Endothelial cell of umbilical vein (primary cell): ENCODE measurements around the gene APOO. TPM values are rescaled to one million over a fixed set of nuclear protein-coding genes. Genes with fewer than 3 reads are reported as not detected.

Experiments
- BruUV-seq: library from RNA; stranded (reverse); fragments of 400-500 nt; replicated peaks from 2 replicates; lab custom pipeline; 2021; lab: Mats Ljungman, UMichigan
- CTCF ChIA-PET: fragments of 300-600, 350-600 bp; sonication (Branson Sonifier 250); formaldehyde crosslinking; loops from one replicate; lab custom pipeline; 2021; ENCODE audit warnings: antibody characterized with exemption, inconsistent platforms; lab: Charles Lee
- POLR2A ChIA-PET: fragments of 300-600, 350-600 bp; sonication (Branson Sonifier 250); formaldehyde crosslinking; loops from one replicate; lab custom pipeline; 2021; ENCODE audit warnings: antibody characterized with exemption, inconsistent platforms; lab: Charles Lee
- DNase-seq: peaks from one replicate; pipeline ENCODE4 v3.0.0-alpha.2; 2011; ENCODE audit warnings: low read depth, low spot score
- FAIRE-seq: peaks from 2 replicates; lab custom pipeline; 2011; peaks lifted over from hg19 to GRCh38; lab: Jason Lieb, UNC
- H2AFZ ChIP-seq: 2 replicates; pipeline ENCODE4 v1.6.0; 2012; ENCODE audit warnings: low read depth, low read length, control low read depth, inconsistent platforms
- H3K27ac ChIP-seq: 2 replicates; pipeline ENCODE4 v1.5.1; 2011; ENCODE audit warnings: low read depth, mild to moderate bottlenecking, control low read depth, low read length, moderate library complexity; ENCODE audit not compliant: insufficient read depth
- H3K27me3 ChIP-seq, 2 experiments: 2 replicates each; pipeline versions ENCODE4 v1.6.0 to v1.6.1; 2011; ENCODE audit warnings: low read length in 2 of 2, mixed read lengths in 1 of 2; ENCODE audit not compliant: control insufficient read depth in 2 of 2, insufficient read depth in 2 of 2
- H3K36me3 ChIP-seq, 2 experiments: 2 replicates in 1 of 2; 3 replicates in 1 of 2; pipeline ENCODE4 v1.5.1; 2011; ENCODE audit warnings: low read length in 2 of 2, mild to moderate bottlenecking in 1 of 2, moderate library complexity in 1 of 2; ENCODE audit not compliant: control insufficient read depth in 2 of 2, insufficient read depth in 2 of 2; ENCODE audit errors: extremely low read depth in 1 of 2
- H3K4me1 ChIP-seq: 3 replicates; pipeline ENCODE4 v1.5.1; 2011; ENCODE audit warnings: mild to moderate bottlenecking, low read length; ENCODE audit not compliant: control insufficient read depth, insufficient read depth; ENCODE audit errors: extremely low read depth
- H3K4me2 ChIP-seq: 2 replicates; pipeline ENCODE4 v1.6.1; 2011; ENCODE audit warnings: low read length, control low read depth, mixed read lengths; ENCODE audit not compliant: insufficient read depth
- H3K4me3 ChIP-seq, 3 experiments: fragments of 200-600 bp in 1 of 3; sonication (generic), shearing (Covaris generic) in 1 of 3; replicated peaks in 1 of 3; 2 replicates each; pipeline ENCODE4 v1.5.1; 2011 to 2016; ENCODE audit warnings: control low read depth in 3 of 3, low read length in 3 of 3, mild to moderate bottlenecking in 2 of 3, inconsistent platforms in 1 of 3, low read depth in 1 of 3, moderate library complexity in 1 of 3; ENCODE audit not compliant: insufficient read depth in 1 of 3
- H3K79me2 ChIP-seq: 2 replicates; pipeline ENCODE4 v1.6.0; 2012; ENCODE audit warnings: low read length, inconsistent platforms; ENCODE audit not compliant: control insufficient read depth, insufficient read depth
- H3K9ac ChIP-seq: replicated peaks from 2 replicates; pipeline ENCODE3; 2011; ENCODE audit warnings: low read length, control low read depth; ENCODE audit not compliant: insufficient read depth; ENCODE audit errors: extremely low read depth
- H3K9me1 ChIP-seq: replicated peaks from 3 replicates; pipeline ENCODE4 v1.6.0; 2011; ENCODE audit warnings: mild to moderate bottlenecking, low read length; ENCODE audit not compliant: control insufficient read depth, insufficient read depth; ENCODE audit errors: extremely low read depth
- H3K9me3 ChIP-seq: replicated peaks from 2 replicates; pipeline ENCODE4 v1.5.1; 2012; ENCODE audit warnings: low read length, inconsistent platforms; ENCODE audit not compliant: control insufficient read depth, insufficient read depth
- H4K20me1 ChIP-seq: replicated peaks from 2 replicates; pipeline ENCODE3; 2011; ENCODE audit warnings: mild to moderate bottlenecking, low read length; ENCODE audit not compliant: control insufficient read depth, insufficient read depth; ENCODE audit errors: extremely low read depth
- CTCF ChIP-seq, 2 donors: IDR thresholded peaks; 1 replicate in 1 of 2; 2 replicates in 1 of 2; pipeline ENCODE4 v1.5.1; 2011; ENCODE audit warnings: low read length in 2 of 2, mild to moderate bottlenecking in 2 of 2, moderate library complexity in 2 of 2, control low read depth in 1 of 2, inconsistent platforms in 1 of 2, low read depth in 1 of 2; ENCODE audit not compliant: insufficient read depth in 1 of 2; ENCODE audit errors: extremely low read depth in 1 of 2
- EZH2 ChIP-seq: IDR thresholded peaks from 2 replicates; pipeline ENCODE4 v1.6.1; 2012; ENCODE audit warnings: borderline replicate concordance, low read depth, mild to moderate bottlenecking, moderate library complexity, low read length, inconsistent platforms; ENCODE audit not compliant: severe bottlenecking
- FOS ChIP-seq: IDR thresholded peaks from 2 replicates; pipeline ENCODE4 v1.6.1; 2011; ENCODE audit warnings: mild to moderate bottlenecking, low read length, moderate library complexity, borderline replicate concordance; ENCODE audit not compliant: insufficient read depth
- GATA2 ChIP-seq: IDR thresholded peaks from 2 replicates; pipeline ENCODE4 v1.7.0; 2011; ENCODE audit warnings: low read depth, mild to moderate bottlenecking, moderate library complexity, mixed read lengths, low read length; ENCODE audit not compliant: insufficient read length, insufficient read depth
- JUN ChIP-seq: IDR thresholded peaks from 2 replicates; pipeline ENCODE4 v1.6.1; 2011; ENCODE audit warnings: borderline replicate concordance, low read depth; ENCODE audit not compliant: insufficient read length, insufficient read depth
- MAX ChIP-seq: IDR thresholded peaks from 2 replicates; pipeline ENCODE4 v1.6.1; 2011; ENCODE audit not compliant: insufficient read depth, insufficient read length
- MYC ChIP-seq: IDR thresholded peaks from one replicate; pipeline ENCODE4 v1.6.1; 2011; ENCODE audit warnings: mild to moderate bottlenecking, low read depth, low read length
- POLR2A ChIP-seq: IDR thresholded peaks from 2 replicates; pipeline ENCODE4 v1.6.1; 2012; ENCODE audit warnings: low read depth, mild to moderate bottlenecking, control low read depth, low read length
- POLR2AphosphoS5 ChIP-seq: IDR thresholded peaks from 2 replicates; pipeline ENCODE4 v1.6.1; 2012; ENCODE audit warnings: low read depth, mild to moderate bottlenecking, control low read depth, low read length, moderate library complexity; ENCODE audit not compliant: insufficient read depth
- dilution Hi-C: fragments of 300-500 bp; cut with MboI; formaldehyde crosslinking; loops from one replicate; pipeline ENCODE4 v1.15.0; 2019; ENCODE audit warnings: low sequenced_read_pairs; ENCODE audit not compliant: extremely low pct_ligation_motif_present
- intact Hi-C: fragments of 100-400 bp; cut with micrococcal nuclease; formaldehyde crosslinking; loops from one replicate; pipeline ENCODE4 v1.10.0; 2022
- polyA plus RNA-seq, 4 experiments: library from polyadenylated mRNA; depleted of rRNA in 3 of 4; stranded (reverse) in 3 of 4; unstranded in 1 of 4; fragments of >200 nt; gene quantifications; 2 replicates each; pipeline versions ENCODE4 v1.2.1 to v1.2.3, GENCODE V29; 2011 to 2012; ENCODE audit warnings: missing spikeins in 1 of 4
- total RNA-seq: library from RNA; stranded (reverse); gene quantifications from 2 replicates; pipeline ENCODE4 v1.2.3, GENCODE V29; 2021

APOO gene
- total and polyA plus RNA-seq, 2 donors (not counting 3 experiments of a cell fraction or from before 2014, with no cell fraction given) = 9.8 to 24.3 TPM

GRCh38 chrX:23832721-23833120, 75.0 kb downstream of the APOO start:
- POLR2A ChIA-PET = no interaction called here
- intact Hi-C loops (no loop called here), dilution Hi-C loops (no loop called here)
- BruUV-seq = no TSS peak
- no peak for TF ChIP-seq MYC
- TF ChIP-seq CTCF (IDR thresholded peaks at IDR 0.05; ENCODE audit: extremely low read depth in 1 of 2, insufficient read depth in 1 of 2, low read depth in 1 of 2, low read length in 2 of 2) = no peak
- TF ChIP-seq POLR2A = no peak
- TF ChIP-seq JUN = no peak
- TF ChIP-seq GATA2 = no peak
- TF ChIP-seq MAX = no peak
- TF ChIP-seq FOS = no peak
- no peak for TF ChIP-seq EZH2
- TF ChIP-seq POLR2AphosphoS5 = no peak
- no peaks in the 10 kb centered on the region for H4K20me1 ChIP-seq
- no peak overlapping the region for H3K4me3 ChIP-seq
- H3K27me3 ChIP-seq = no peaks in the 10 kb centered on the region
- H3K9ac ChIP-seq = no peak overlapping the region
- no peaks in the 10 kb centered on the region for H3K36me3 ChIP-seq
- no peaks in the 10 kb centered on the region for H3K4me1 ChIP-seq
- H3K27ac ChIP-seq = no peak overlapping the region
- no peak overlapping the region for H2AFZ ChIP-seq
- H3K9me3 ChIP-seq = no peaks in the 10 kb centered on the region
- FAIRE-seq (no peak), DNase-seq (no peak)
- H3K9me1 ChIP-seq = no peaks in the 10 kb centered on the region
- no peaks in the 10 kb centered on the region for H3K79me2 ChIP-seq
- no peak overlapping the region for H3K4me2 ChIP-seq
- CTCF ChIA-PET = no interaction called here
